K562 (cell line): ENCODE data around the gene EIF1. TPM values are rescaled to one million over a fixed set of nuclear protein-coding genes. Genes with fewer than 3 reads are reported as not detected.

ENCODE experiments used
- ARID2 ChIP-seq: fragments of 450-650 bp; IDR thresholded peaks from 2 replicates; pipeline ENCODE4 v1.6.1; 2017; ENCODE audit warnings: antibody characterized with exemption, mild to moderate bottlenecking
- BCOR ChIP-seq: fragments of 450-650 bp; IDR thresholded peaks from 2 replicates; pipeline ENCODE4 v1.6.1; 2016
- CHCHD3 ChIP-seq: fragments of 250-450 bp; sonication (Bioruptor Pico); IDR thresholded peaks from 2 replicates; pipeline ENCODE4 v2.1.2; 2022; ENCODE audit warnings: mild to moderate bottlenecking
- CLOCK ChIP-seq: fragments of 250-450 bp; sonication (Bioruptor Pico); IDR thresholded peaks from 2 replicates; pipeline ENCODE4 v1.4.0; 2020; ENCODE audit warnings: mild to moderate bottlenecking, moderate library complexity, borderline replicate concordance
- E4F1 ChIP-seq: fragments of 250-450 bp; sonication (Bioruptor Pico); IDR thresholded peaks from 2 replicates; pipeline ENCODE4 v1.5.0; 2021; ENCODE audit warnings: mild to moderate bottlenecking, borderline replicate concordance
- FOSL1 ChIP-seq: fragments of 200-800 bp; sonication (Bioruptor generic); conservative IDR thresholded peaks from 2 replicates; pipeline ENCODE4 v1.6.1; 2016; ENCODE audit warnings: missing genetic modification characterization, missing compliant biosample characterization
- HMGN3 ChIP-seq: IDR thresholded peaks from 2 replicates; pipeline ENCODE4 v1.6.1; 2011; ENCODE audit warnings: borderline replicate concordance, low read depth, mild to moderate bottlenecking, mixed read lengths, low read length; ENCODE audit not compliant: insufficient read length; ENCODE audit errors: extremely low read depth
- HNRNPH1 ChIP-seq: fragments of 200-400 bp; formaldehyde crosslinking; optimal IDR thresholded peaks from 2 replicates; pipeline ENCODE3; 2017; ENCODE audit warnings: low read depth, mild to moderate bottlenecking, low read length, moderate library complexity
- KDM2B ChIP-seq: fragments of 250-450 bp; sonication (Bioruptor Pico); IDR thresholded peaks from 2 replicates; pipeline ENCODE4 v1.8.0; 2021; ENCODE audit warnings: mild to moderate bottlenecking, moderate library complexity
- KLF10 ChIP-seq: fragments of 250-450 bp; sonication (Bioruptor Pico); IDR thresholded peaks from 2 replicates; pipeline ENCODE4 v1.6.1; 2021; ENCODE audit warnings: matching md5 sums
- MTA1 ChIP-seq: fragments of 450-650 bp; IDR thresholded peaks from 2 replicates; pipeline ENCODE4 v1.6.1; 2017; ENCODE audit warnings: borderline replicate concordance
- NFXL1 ChIP-seq: fragments of 450-650 bp; formaldehyde crosslinking; IDR thresholded peaks from 2 replicates; pipeline ENCODE4 v1.4.0; 2021; ENCODE audit warnings: mild to moderate bottlenecking
- PHTF2 ChIP-seq: fragments of 250-450 bp; sonication (Bioruptor Pico); IDR thresholded peaks from 2 replicates; pipeline ENCODE4 v1.5.0; 2021; ENCODE audit warnings: mild to moderate bottlenecking
- STAG1 ChIP-seq: sonication (generic); formaldehyde crosslinking; IDR thresholded peaks from 2 replicates; pipeline ENCODE4 v1.5.0; 2020; ENCODE audit warnings: missing genetic modification reagents, borderline replicate concordance
- TCF15 ChIP-seq: fragments of 250-450 bp; sonication (Bioruptor Pico); IDR thresholded peaks from 2 replicates; pipeline ENCODE4 v1.8.0; 2022; ENCODE audit warnings: moderate library complexity, mild to moderate bottlenecking, inconsistent platforms
- THAP7 ChIP-seq: fragments of 250-450 bp; sonication (Bioruptor Pico); IDR thresholded peaks from 2 replicates; pipeline ENCODE4 v1.5.0; 2021
- ZBTB7A ChIP-seq: IDR thresholded peaks from 2 replicates; pipeline ENCODE4 v1.6.1; 2011; ENCODE audit warnings: low read depth, mild to moderate bottlenecking, low read length, moderate library complexity, borderline replicate concordance; ENCODE audit not compliant: control insufficient read depth
- ZNF232 ChIP-seq: sonication (generic); formaldehyde crosslinking; IDR thresholded peaks from 2 replicates; pipeline ENCODE4 v1.8.0; 2022; ENCODE audit warnings: mild to moderate bottlenecking, missing genetic modification reagents
- ZNF639 ChIP-seq, 2 experiments: fragments of 200-800 bp in 1 of 2; sonication (Bioruptor generic) in 1 of 2; sonication (generic) in 1 of 2; formaldehyde crosslinking in 1 of 2; IDR thresholded peaks in 1 of 2; conservative IDR thresholded peaks in 1 of 2; 2 replicates each; pipeline versions ENCODE4 v1.5.0 to v1.6.1; 2016 to 2020; ENCODE audit warnings: missing compliant biosample characterization in 1 of 2, missing genetic modification characterization in 1 of 2, missing genetic modification reagents in 1 of 2
- polyA plus RNA-seq, 8 experiments: library from polyadenylated mRNA; depleted of rRNA in 4 of 8; stranded (reverse) in 5 of 8; unstranded in 3 of 8; fragments of >200 nt; fragmentation: Nextera tagmentation in 2 of 8; fragmentation: Illumina TruSeq in 1 of 8; extraction: Ambion mirVana in 2 of 8; extraction: Trizol in 1 of 8; gene quantifications; 2 replicates each; pipeline versions ENCODE4 v1.2.1 to v1.2.3, GENCODE V29; 2011 to 2014; ENCODE audit warnings: inconsistent platforms in 1 of 8, missing spikeins in 1 of 8
- total RNA-seq, 7 experiments: library from RNA; depleted of rRNA in 6 of 7; stranded (reverse); fragments of >200 nt in 6 of 7; fragmentation: Illumina TruSeq in 2 of 7; extraction: Trizol in 2 of 7; gene quantifications; 2 replicates each; pipeline versions ENCODE4 v1.2.1 to v1.2.3, GENCODE V29; 2011 to 2021; ENCODE audit warnings: low replicate concordance in 1 of 7

Gene EIF1
- total and polyA plus RNA-seq, 9 of the 15 experiments (the other 6 are each of a cell fraction or from before 2014, with no cell fraction given) = 67.0 to 1,204 (median 320) TPM

GRCh38 chr17:41647940-41648410 lies 40.7 kb upstream of the EIF1 start (continued):
- TF ChIP-seq CLOCK (CRISPR knock-in tag) (no peak), ZNF232 (CRISPR knock-in tag) (no peak), FOSL1 (tag) (no peak), STAG1 (peak; percentile 73; the same call in 1 of the 2 replicates), THAP7 (CRISPR knock-in tag) (no peak), ZBTB7A (peak; percentile 90), BCOR (no peak), KDM2B (no peak; the same call in 1 of the 2 replicates), ZNF639 (CRISPR knock-in tag; conservative IDR thresholded peaks at IDR 0.05 in 1 of 2, IDR thresholded peaks at IDR 0.05 in 1 of 2) (no peak), NFXL1 (CRISPR knock-in tag) (no peak), E4F1 (no peak), TCF15 (no peak), HMGN3 (peak; percentile 57), HNRNPH1 (no peak), CHCHD3 (CRISPR knock-in tag) (no peak), PHTF2 (no peak), MTA1 (no peak), KLF10 (no peak), ARID2 (peak; percentile 64; the same call in 1 of the 2 replicates)
